ENCODE results near the gene DIP2C.
"Not testable (repeated sequence)": the region's sequence is repeated elsewhere in the genome, so short reads cannot be mapped to it uniquely, and the experiment has no call there.

Gene DIP2C

GRCh38 chr10:474406-474805 is 215.1 kb downstream of the DIP2C start:
- DNase-seq = no peak

GRCh38 chr10:472241-472910 is 217.1 kb downstream of the DIP2C start:
- no peak for DNase-seq

GRCh38 chr10:470339-471003 is 219.0 kb downstream of the DIP2C start:
- DNase-seq = no peak

- no peak for DNase-seq
These were observed 219.5 kb downstream of the DIP2C start for GRCh38 chr10:469947-470338.

- DNase-seq = no peak
These were observed 229.7 kb downstream of the DIP2C start for GRCh38 chr10:459743-460142.

GRCh38 chr10:458421-458851 is 231.0 kb downstream of the DIP2C start:
- no peak for DNase-seq

GRCh38 chr10:456486-456885 is 233.0 kb downstream of the DIP2C start:
- DNase-seq = no peak

- DNase-seq = no peak
These were observed 234.6 kb downstream of the DIP2C start for GRCh38 chr10:454860-455259.

GRCh38 chr10:453647-454046 is 235.8 kb downstream of the DIP2C start:
- no peak for DNase-seq

GRCh38 chr10:452512-453426 is 236.7 kb downstream of the DIP2C start:
- DNase-seq = peak; percentile 17

- DNase-seq = no peak
These were observed 237.6 kb downstream of the DIP2C start for GRCh38 chr10:451856-452255.

GRCh38 chr10:451021-451471 is 238.4 kb downstream of the DIP2C start:
- DNase-seq = no peak

- DNase-seq = no peak
These were observed 239.0 kb downstream of the DIP2C start for GRCh38 chr10:450463-450862.

GRCh38 chr10:449331-449730 is 240.1 kb downstream of the DIP2C start:
- DNase-seq = not testable (repeated sequence)

- DNase-seq = no peak
These were observed 246.0 kb downstream of the DIP2C start for GRCh38 chr10:443459-443858.

GRCh38 chr10:442209-442608 is 247.3 kb downstream of the DIP2C start:
- no peak for DNase-seq

- no peak for DNase-seq
These were observed 247.8 kb downstream of the DIP2C start for GRCh38 chr10:441659-442058.

- DNase-seq = no peak
These were observed 249.3 kb downstream of the DIP2C start for GRCh38 chr10:440127-440526.

GRCh38 chr10:437698-438490 is 251.6 kb downstream of the DIP2C start:
- no peak for DNase-seq

GRCh38 chr10:436911-437665 is 252.4 kb downstream of the DIP2C start:
- peak; percentile 39 for DNase-seq

- DNase-seq = peak; percentile 33
These were observed 253.3 kb downstream of the DIP2C start for GRCh38 chr10:436013-436697.

All from NCI-H146 (cell line).